Thoracic aorta (tissue), 2 donors: Measurements from ENCODE around the gene ANKRD52. TPM values are rescaled to one million over a fixed set of nuclear protein-coding genes. Genes with fewer than 3 reads are reported as not detected.
"Not testable (repeated sequence)": the region's sequence is repeated elsewhere in the genome, so short reads cannot be mapped to it uniquely, and the experiment has no call there.

Experiments
- ATAC-seq: fragments of 150-250 bp; one replicate; pipeline ENCODE4 v1.8.0; 2017; ENCODE audit warnings: low read depth; ENCODE audit not compliant: insufficient number of reproducible peaks, low FRiP score
- DNase-seq: peaks from one replicate; pipeline ENCODE4 v3.0.0-alpha.2; 2020; ENCODE audit warnings: low spot score
- H3K27ac ChIP-seq, 2 donors: fragments of 200-600 bp; sonication (generic); 1 replicate in 1 of 2; 2 replicates in 1 of 2; pipeline ENCODE4 v1.5.1; 2016; ENCODE audit warnings: mild to moderate bottlenecking in 2 of 2, moderate library complexity in 2 of 2
- H3K27me3 ChIP-seq: fragments of 200-600 bp; sonication (generic); replicated peaks from 2 replicates; pipeline ENCODE4 v1.6.0; 2016; ENCODE audit warnings: mild to moderate bottlenecking; ENCODE audit not compliant: insufficient read depth
- H3K36me3 ChIP-seq: fragments of 200-600 bp; sonication (generic); one replicate; pipeline ENCODE4 v1.5.1; 2016
- H3K4me1 ChIP-seq, 2 donors: fragments of 200-600 bp; sonication (generic); 1 replicate in 1 of 2; 2 replicates in 1 of 2; pipeline versions ENCODE4 v1.5.1 to v1.6.0; 2016; ENCODE audit warnings: low read depth in 2 of 2, mild to moderate bottlenecking in 1 of 2; ENCODE audit not compliant: control insufficient read depth in 1 of 2
- H3K4me3 ChIP-seq: fragments of 200-600 bp; sonication (generic); 2 replicates; pipeline ENCODE4 v1.5.1; 2016; ENCODE audit warnings: mild to moderate bottlenecking
- H3K9me3 ChIP-seq: fragments of 200-600 bp; sonication (generic); 2 replicates; pipeline ENCODE4 v1.5.1; 2016
- total RNA-seq, 2 donors: library from RNA; depleted of rRNA; stranded (reverse); fragments of >200 nt; gene quantifications; one replicate each; pipeline versions ENCODE4 v1.1.0 to v1.2.3, GENCODE V29; 2016
- TF ChIP-seq, protein P1 (sequence below): fragments of 200-600 bp; sonication (generic); IDR thresholded peaks from one replicate; pipeline ENCODE4 v1.5.1; 2019; ENCODE audit warnings: antibody characterized with exemption

Gene ANKRD52
- total RNA-seq, 2 donors from 2014 or later: 30.9 to 36.3 TPM

DNA sequence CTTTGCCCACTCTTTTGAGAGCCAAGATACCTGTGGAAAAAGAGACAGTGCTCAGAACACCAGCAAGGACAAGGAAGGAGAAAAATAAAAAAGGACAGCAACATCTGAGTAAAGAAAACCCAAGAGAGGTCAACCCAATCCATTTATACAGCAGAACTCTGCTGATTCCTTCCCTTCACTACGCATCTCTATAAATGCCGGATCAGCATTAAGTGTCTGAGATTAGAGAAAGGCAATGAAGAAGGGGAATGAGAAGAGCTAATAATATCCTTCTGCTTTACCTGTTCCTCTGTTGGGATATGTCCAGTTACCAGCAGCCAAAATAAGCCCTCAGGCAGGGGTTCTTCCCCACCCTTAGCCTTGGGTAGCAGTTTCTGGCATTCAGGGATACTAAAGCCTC lies 24.4 kb upstream of the ANKRD52 start:
- Histone ChIP-seq H3K36me3 (peaks cover 52% of the 10 kb centered on the region), H3K27me3 (no peaks in the 10 kb centered on the region), H3K9me3 (no peaks in the 10 kb centered on the region), H3K4me3 (no peak overlapping the region), H3K4me1 (no peaks in the 10 kb centered on the region), H3K27ac (no peak overlapping the region)
- TF ChIP-seq, protein P1, sequence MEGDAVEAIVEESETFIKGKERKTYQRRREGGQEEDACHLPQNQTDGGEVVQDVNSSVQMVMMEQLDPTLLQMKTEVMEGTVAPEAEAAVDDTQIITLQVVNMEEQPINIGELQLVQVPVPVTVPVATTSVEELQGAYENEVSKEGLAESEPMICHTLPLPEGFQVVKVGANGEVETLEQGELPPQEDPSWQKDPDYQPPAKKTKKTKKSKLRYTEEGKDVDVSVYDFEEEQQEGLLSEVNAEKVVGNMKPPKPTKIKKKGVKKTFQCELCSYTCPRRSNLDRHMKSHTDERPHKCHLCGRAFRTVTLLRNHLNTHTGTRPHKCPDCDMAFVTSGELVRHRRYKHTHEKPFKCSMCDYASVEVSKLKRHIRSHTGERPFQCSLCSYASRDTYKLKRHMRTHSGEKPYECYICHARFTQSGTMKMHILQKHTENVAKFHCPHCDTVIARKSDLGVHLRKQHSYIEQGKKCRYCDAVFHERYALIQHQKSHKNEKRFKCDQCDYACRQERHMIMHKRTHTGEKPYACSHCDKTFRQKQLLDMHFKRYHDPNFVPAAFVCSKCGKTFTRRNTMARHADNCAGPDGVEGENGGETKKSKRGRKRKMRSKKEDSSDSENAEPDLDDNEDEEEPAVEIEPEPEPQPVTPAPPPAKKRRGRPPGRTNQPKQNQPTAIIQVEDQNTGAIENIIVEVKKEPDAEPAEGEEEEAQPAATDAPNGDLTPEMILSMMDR: no peak
- ATAC-seq (no peak), DNase-seq (no peak)

DNA sequence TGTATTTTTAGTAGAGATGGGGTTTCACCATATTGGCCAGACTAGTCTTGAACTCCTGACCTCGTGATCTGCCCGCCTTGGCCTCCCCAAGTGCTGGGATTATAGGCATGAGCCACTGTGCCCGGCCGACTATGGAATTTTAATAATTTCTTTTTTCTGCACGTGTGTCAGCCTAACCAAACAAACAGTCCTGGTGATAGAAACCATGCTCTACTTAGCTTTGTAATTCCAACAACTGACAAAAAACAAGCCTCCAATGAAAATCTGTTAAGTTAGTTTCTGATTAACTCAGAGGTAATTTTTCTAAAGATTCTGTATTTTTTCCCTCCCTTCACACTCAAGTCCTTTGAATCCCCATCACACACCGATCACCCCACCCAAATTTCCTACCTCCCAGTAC lies 23.8 kb upstream of the ANKRD52 start:
- no peaks in the 10 kb centered on the region for H3K4me1 ChIP-seq
- no peak overlapping the region for H3K27ac ChIP-seq
- no peaks in the 10 kb centered on the region for H3K27me3 ChIP-seq
- no peak for ATAC-seq
- peaks cover 52% of the 10 kb centered on the region for H3K36me3 ChIP-seq
- H3K9me3 ChIP-seq: no peaks in the 10 kb centered on the region
- TF ChIP-seq, protein P1: no peak
- no peak for DNase-seq
- H3K4me3 ChIP-seq: no peak overlapping the region

DNA sequence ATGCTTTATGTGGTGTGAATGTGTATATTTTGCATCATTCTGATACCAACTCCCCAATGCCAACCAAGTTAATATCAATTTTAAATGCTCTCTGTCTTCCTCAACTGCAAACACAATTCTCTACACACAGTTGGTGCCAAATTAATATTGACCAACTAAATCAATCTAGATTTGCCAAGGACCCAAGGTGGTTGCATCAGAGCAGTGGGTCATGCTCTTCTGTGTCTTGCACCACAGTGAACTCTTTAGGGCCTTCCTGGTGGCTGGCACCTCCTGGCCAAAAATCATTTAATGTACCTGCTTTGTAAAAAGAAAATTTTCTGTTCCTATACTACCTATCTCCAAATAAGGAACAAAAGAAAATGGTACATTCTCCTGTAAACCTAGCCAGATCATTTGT lies 22.7 kb upstream of the ANKRD52 start:
- Histone ChIP-seq H3K36me3 (peaks cover 61% of the 10 kb centered on the region), H3K27me3 (no peaks in the 10 kb centered on the region), H3K9me3 (no peaks in the 10 kb centered on the region), H3K27ac (no peak overlapping the region), H3K4me1 (no peaks in the 10 kb centered on the region), H3K4me3 (no peak overlapping the region)
- ATAC-seq (no peak), DNase-seq (no peak)
- TF ChIP-seq, protein P1: no peak

DNA sequence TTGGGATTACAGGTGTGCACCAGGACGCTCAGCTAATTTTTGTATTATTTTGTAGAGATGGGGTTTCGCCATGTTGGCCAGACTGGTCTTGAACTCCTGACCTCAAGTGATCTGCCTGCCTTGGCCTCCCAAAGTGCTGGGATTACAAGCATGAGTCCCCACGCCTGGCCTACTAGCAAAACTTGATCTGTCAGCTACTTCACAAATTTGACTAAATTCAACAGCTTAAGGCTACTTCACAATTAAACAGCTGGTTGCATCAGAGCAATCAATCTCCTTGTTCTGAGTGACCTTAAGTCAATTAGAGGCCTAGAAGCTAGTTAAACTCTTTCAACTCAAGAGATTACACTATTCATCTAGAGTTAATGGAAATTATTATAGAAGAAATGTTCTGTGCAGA lies 20.7 kb upstream of the ANKRD52 start:
- Histone ChIP-seq H3K27ac (no peak overlapping the region), H3K27me3 (no peaks in the 10 kb centered on the region), H3K36me3 (peaks cover 71% of the 10 kb centered on the region), H3K4me1 (no peaks in the 10 kb centered on the region), H3K9me3 (no peaks in the 10 kb centered on the region), H3K4me3 (no peak overlapping the region)
- TF ChIP-seq, protein P1: no peak
- DNase-seq (no peak), ATAC-seq (no peak)

GRCh38 chr12:56274299-56274698 lies 16.1 kb upstream of the ANKRD52 start:
- peaks cover 52% of the 10 kb centered on the region for H3K36me3 ChIP-seq
- TF ChIP-seq, protein P1: no peak
- H3K9me3 ChIP-seq: no peaks in the 10 kb centered on the region
- H3K4me3 ChIP-seq: no peak overlapping the region
- H3K27me3 ChIP-seq: no peaks in the 10 kb centered on the region
- DNase-seq (no peak), ATAC-seq (no peak)
- peaks cover 0 to 16% of the 10 kb centered on the region in 2 donors for H3K4me1 ChIP-seq
- no peak overlapping the region for H3K27ac ChIP-seq

DNA sequence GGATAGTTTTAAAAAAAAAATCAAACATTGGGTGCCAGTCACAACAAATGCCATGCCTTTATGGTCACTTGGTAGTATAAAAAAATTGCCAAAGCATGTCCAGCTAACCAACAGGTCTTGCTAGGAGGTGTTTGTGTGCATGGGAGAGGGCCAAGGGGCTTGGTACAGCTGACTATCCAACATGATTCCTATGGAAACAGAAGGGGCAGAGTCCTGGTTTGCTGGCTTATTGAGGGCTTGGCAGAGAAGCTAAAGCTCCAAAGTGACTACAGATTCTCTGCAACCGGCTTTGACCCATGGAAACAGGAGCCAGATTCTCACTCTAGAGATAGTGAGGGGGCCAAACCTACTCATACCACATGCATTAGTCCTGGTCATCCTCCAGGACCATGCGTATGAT lies 14.3 kb upstream of the ANKRD52 start:
- not testable (repeated sequence) for H3K4me3 ChIP-seq, ATAC-seq, H3K9me3 ChIP-seq, H3K27me3 ChIP-seq, H3K27ac ChIP-seq, DNase-seq
- Histone ChIP-seq H3K4me1 (peaks cover 5 to 21% of the 10 kb centered on the region in 2 donors), H3K36me3 (peaks cover 41% of the 10 kb centered on the region)
